B cell (primary cell): Measurements from ENCODE around the gene DCDC2C.

Experiments used
- CTCF ChIP-seq: fragments of 200-600 bp; IDR thresholded peaks from one replicate; pipeline ENCODE4 v1.8.0; 2022; ENCODE audit warnings: antibody characterized with exemption, mild to moderate bottlenecking
- EZH2 ChIP-seq: IDR thresholded peaks from 2 replicates; pipeline ENCODE4 v1.6.1; 2012; ENCODE audit warnings: borderline replicate concordance, low read depth, mild to moderate bottlenecking, moderate library complexity, low read length; ENCODE audit not compliant: insufficient read depth, poor library complexity, severe bottlenecking

- TF ChIP-seq CTCF, result no peak
- no peak for TF ChIP-seq EZH2
Observed at GRCh38 chr2:3736112-3736511, 32.7 kb downstream of the DCDC2C start.
